K562 (cell line): ENCODE results near the gene MOSPD3. TPM values are rescaled to one million over a fixed set of nuclear protein-coding genes. Genes with fewer than 3 reads are reported as not detected.

Experiments used
- ADNP ChIP-seq: fragments of 200-800 bp; sonication (Bioruptor generic); IDR thresholded peaks from 2 replicates; pipeline ENCODE4 v1.6.1; 2016; ENCODE audit warnings: missing genetic modification characterization, missing compliant biosample characterization
- BCOR ChIP-seq: fragments of 450-650 bp; IDR thresholded peaks from 2 replicates; pipeline ENCODE4 v1.6.1; 2016
- DACH1 ChIP-seq: fragments of 450-650 bp; IDR thresholded peaks from 2 replicates; pipeline ENCODE4 v1.6.1; 2018; ENCODE audit not compliant: partially characterized antibody
- ESRRA ChIP-seq: fragments of 450-650 bp; IDR thresholded peaks from 2 replicates; pipeline ENCODE4 v1.6.1; 2014; ENCODE audit warnings: low read depth, mild to moderate bottlenecking, moderate library complexity, borderline replicate concordance
- FOXK2 ChIP-seq, 2 experiments: fragments of 450-650 bp; IDR thresholded peaks in 1 of 2; conservative IDR thresholded peaks in 1 of 2; 2 replicates each; pipeline ENCODE4 v1.6.1; 2016; ENCODE audit warnings: low read depth in 2 of 2, mild to moderate bottlenecking in 1 of 2
- HDAC1 ChIP-seq, 2 experiments: fragments of 450-650 bp; IDR thresholded peaks; 2 replicates each; pipeline ENCODE4 v1.6.1; 2016 to 2017; ENCODE audit warnings: inconsistent platforms in 1 of 2, mild to moderate bottlenecking in 1 of 2, moderate library complexity in 1 of 2
- HDAC8 ChIP-seq: fragments of 450-650 bp; IDR thresholded peaks from 2 replicates; pipeline ENCODE4 v1.6.1; 2016; ENCODE audit warnings: mild to moderate bottlenecking, missing genetic modification characterization, moderate library complexity, missing compliant biosample characterization
- HNRNPH1 ChIP-seq: fragments of 200-400 bp; formaldehyde crosslinking; optimal IDR thresholded peaks from 2 replicates; pipeline ENCODE3; 2017; ENCODE audit warnings: low read depth, mild to moderate bottlenecking, low read length, moderate library complexity
- KDM1A ChIP-seq, 2 experiments: fragments of 450-650 bp; IDR thresholded peaks; 2 replicates each; pipeline ENCODE4 v1.6.1; 2016; ENCODE audit warnings: mild to moderate bottlenecking in 2 of 2
- LEF1 ChIP-seq: fragments of 450-650 bp; IDR thresholded peaks from 2 replicates; pipeline ENCODE4 v1.6.1; 2016; ENCODE audit warnings: mild to moderate bottlenecking
- MTA1 ChIP-seq: fragments of 450-650 bp; IDR thresholded peaks from 2 replicates; pipeline ENCODE4 v1.6.1; 2017; ENCODE audit warnings: borderline replicate concordance
- NR2C1 ChIP-seq, 2 experiments: fragments of 450-650 bp; IDR thresholded peaks; 2 replicates each; pipeline ENCODE4 v1.6.1; 2017; ENCODE audit warnings: mild to moderate bottlenecking in 2 of 2, antibody characterized with exemption in 1 of 2, inconsistent platforms in 1 of 2, missing compliant biosample characterization in 1 of 2, missing genetic modification characterization in 1 of 2
- PCBP1 ChIP-seq: fragments of 200-400 bp; formaldehyde crosslinking; IDR thresholded peaks from 2 replicates; pipeline ENCODE4 v1.6.1; 2018; ENCODE audit warnings: mild to moderate bottlenecking, low read depth, low read length; ENCODE audit not compliant: poor library complexity, severe bottlenecking
- PHF21A ChIP-seq: fragments of 450-650 bp; IDR thresholded peaks from 2 replicates; pipeline ENCODE4 v1.6.1; 2017; ENCODE audit warnings: low read depth, borderline replicate concordance
- POLR3A ChIP-seq: IDR thresholded peaks from 2 replicates; pipeline ENCODE4 v1.6.1; 2011; ENCODE audit warnings: borderline replicate concordance, mild to moderate bottlenecking, moderate library complexity; ENCODE audit not compliant: insufficient read length, insufficient read depth; ENCODE audit errors: extremely low read depth
- PTBP1 ChIP-seq: fragments of 200-400 bp; formaldehyde crosslinking; IDR thresholded peaks from 2 replicates; pipeline ENCODE4 v1.6.1; 2017; ENCODE audit warnings: low read depth, low read length
- RCOR1 ChIP-seq, 2 experiments: IDR thresholded peaks; 2 replicates each; pipeline ENCODE4 v1.6.1; 2012; ENCODE audit warnings: low read depth in 2 of 2, low read length in 2 of 2, borderline replicate concordance in 1 of 2, improper control_type of control experiment in 1 of 2
- SAP30 ChIP-seq: fragments of 200-600 bp; sonication (generic); IDR thresholded peaks from 2 replicates; pipeline ENCODE4 v1.6.1; 2012; ENCODE audit warnings: borderline replicate concordance, low read depth, mild to moderate bottlenecking, moderate library complexity, low read length, control low read depth, inconsistent platforms; ENCODE audit not compliant: insufficient read depth, poor library complexity, severe bottlenecking
- SIN3A ChIP-seq, 2 experiments: fragments of 150-350 bp in 1 of 2; IDR thresholded peaks; 2 replicates each; pipeline ENCODE4 v1.6.1; 2011 to 2016; ENCODE audit warnings: borderline replicate concordance in 2 of 2, low read depth in 2 of 2, low read length in 2 of 2, mild to moderate bottlenecking in 2 of 2, moderate library complexity in 2 of 2; ENCODE audit not compliant: control insufficient read depth in 1 of 2
- SLC30A9 ChIP-seq: fragments of 250-450 bp; sonication (Bioruptor Pico); IDR thresholded peaks from 2 replicates; pipeline ENCODE4 v1.8.0; 2022; ENCODE audit warnings: mild to moderate bottlenecking, moderate library complexity
- SMARCA5 ChIP-seq: fragments of 450-650 bp; IDR thresholded peaks from 2 replicates; pipeline ENCODE4 v1.6.1; 2016
- SMARCE1 ChIP-seq: fragments of 450-650 bp; IDR thresholded peaks from 2 replicates; pipeline ENCODE4 v1.7.1; 2016; ENCODE audit warnings: mild to moderate bottlenecking
- ZC3H8 ChIP-seq: fragments of 450-650 bp; IDR thresholded peaks from 2 replicates; pipeline ENCODE4 v1.6.1; 2017
- ZNF24 ChIP-seq: fragments of 450-650 bp; IDR thresholded peaks from 2 replicates; pipeline ENCODE4 v1.6.1; 2016
- ZNF436 ChIP-seq: fragments of 250-450, 450-650 bp; sonication (Bioruptor Pico); formaldehyde crosslinking; IDR thresholded peaks from 2 replicates; pipeline ENCODE4 v1.7.0; 2020; ENCODE audit warnings: mild to moderate bottlenecking
- ZNF785 ChIP-seq: fragments of 250-450 bp; sonication (Bioruptor Pico); IDR thresholded peaks from 2 replicates; pipeline ENCODE4 v1.4.0; 2020; ENCODE audit warnings: mild to moderate bottlenecking
- polyA plus RNA-seq, 8 experiments: library from polyadenylated mRNA; depleted of rRNA in 4 of 8; stranded (reverse) in 5 of 8; unstranded in 3 of 8; fragments of >200 nt; fragmentation: Nextera tagmentation in 2 of 8; fragmentation: Illumina TruSeq in 1 of 8; extraction: Ambion mirVana in 2 of 8; extraction: Trizol in 1 of 8; gene quantifications; 2 replicates each; pipeline versions ENCODE4 v1.2.1 to v1.2.3, GENCODE V29; 2011 to 2014; ENCODE audit warnings: inconsistent platforms in 1 of 8, missing spikeins in 1 of 8
- total RNA-seq, 7 experiments: library from RNA; depleted of rRNA in 6 of 7; stranded (reverse); fragments of >200 nt in 6 of 7; fragmentation: Illumina TruSeq in 2 of 7; extraction: Trizol in 2 of 7; gene quantifications; 2 replicates each; pipeline versions ENCODE4 v1.2.1 to v1.2.3, GENCODE V29; 2011 to 2021; ENCODE audit warnings: low replicate concordance in 1 of 7
- TF ChIP-seq, protein P1 (sequence below): fragments of 450-650 bp; formaldehyde crosslinking; conservative IDR thresholded peaks from 2 replicates; pipeline ENCODE4 v1.4.0; 2022; ENCODE audit warnings: mild to moderate bottlenecking, missing genetic modification characterization
- TF ChIP-seq, protein P2 (sequence below): fragments of 450-650 bp; IDR thresholded peaks from 2 replicates; pipeline ENCODE4 v1.6.1; 2016; ENCODE audit warnings: borderline replicate concordance

The MOSPD3 gene
- total and polyA plus RNA-seq, 9 of the 15 experiments (the other 6 are each of a cell fraction or from before 2014, with no cell fraction given) = 1.4 to 32.1 (median 7.3) TPM

DNA sequence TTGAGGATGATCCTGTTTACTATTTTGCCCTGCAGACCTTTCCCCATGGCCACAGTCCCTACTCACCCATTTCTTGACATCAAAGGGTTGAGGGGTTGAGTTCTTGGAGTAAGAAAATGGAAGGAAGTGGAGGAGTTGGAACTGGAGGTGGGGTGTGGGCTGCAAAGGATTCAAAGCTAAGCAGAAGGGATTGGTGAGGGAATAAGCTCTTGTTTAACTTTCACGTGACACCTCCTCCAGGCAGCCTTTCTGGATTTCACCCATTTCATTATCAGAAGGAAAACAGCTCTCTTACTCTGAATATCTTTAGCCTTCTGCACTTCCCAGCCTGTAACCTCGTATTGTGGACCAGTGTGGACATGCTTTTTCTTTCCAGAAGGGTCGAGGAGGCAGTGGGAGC is 13.7 kb downstream of the MOSPD3 start (continued):
- TF ChIP-seq, protein P1, sequence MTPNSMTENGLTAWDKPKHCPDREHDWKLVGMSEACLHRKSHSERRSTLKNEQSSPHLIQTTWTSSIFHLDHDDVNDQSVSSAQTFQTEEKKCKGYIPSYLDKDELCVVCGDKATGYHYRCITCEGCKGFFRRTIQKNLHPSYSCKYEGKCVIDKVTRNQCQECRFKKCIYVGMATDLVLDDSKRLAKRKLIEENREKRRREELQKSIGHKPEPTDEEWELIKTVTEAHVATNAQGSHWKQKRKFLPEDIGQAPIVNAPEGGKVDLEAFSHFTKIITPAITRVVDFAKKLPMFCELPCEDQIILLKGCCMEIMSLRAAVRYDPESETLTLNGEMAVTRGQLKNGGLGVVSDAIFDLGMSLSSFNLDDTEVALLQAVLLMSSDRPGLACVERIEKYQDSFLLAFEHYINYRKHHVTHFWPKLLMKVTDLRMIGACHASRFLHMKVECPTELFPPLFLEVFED = 0 out of 2 replicates have a peak, but pooled peaks have one; percentile 8
- TF ChIP-seq SLC30A9 (CRISPR knock-in tag) (no peak), ZNF436 (peak; percentile 95), PCBP1 (no peak), FOXK2 (conservative IDR thresholded peaks at IDR 0.05 in 1 of 2, IDR thresholded peaks at IDR 0.05 in 1 of 2; ENCODE audit: low read depth in 2 of 2) (0 out of 4 replicates have a peak, but pooled peaks of 1 of the 2 experiments have one; percentile 12), POLR3A (no peak), NR2C1 (IDR thresholded peaks at IDR 0.05) (no peak), NR2C1 (tag; IDR thresholded peaks at IDR 0.05) (no peak), ADNP (peak; percentile 63; the same call in 1 of the 2 replicates), ZNF785 (CRISPR knock-in tag) (no peak), ZNF24 (0 out of 2 replicates have a peak, but pooled peaks have one; percentile 12), SIN3A (IDR thresholded peaks at IDR 0.05; ENCODE audit: borderline replicate concordance in 2 of 2, control insufficient read depth in 1 of 2, low read depth in 2 of 2, low read length in 2 of 2) (peak in 1 of 2 experiments; percentile 63; a peak in 1 of 4 replicates), PHF21A (0 out of 2 replicates have a peak, but pooled peaks have one; percentile 42), BCOR (peak; percentile 98), SMARCA5 (peak; percentile 99), SAP30 (no peak), HNRNPH1 (no peak), PTBP1 (peak; percentile 92), HDAC1 (IDR thresholded peaks at IDR 0.05) (peak; percentile 15 to 47; a peak in 2 of 4 replicates), RCOR1 (IDR thresholded peaks at IDR 0.05; ENCODE audit: borderline replicate concordance in 1 of 2, low read depth in 2 of 2, low read length in 2 of 2) (peak; percentile 26 to 66), KDM1A (IDR thresholded peaks at IDR 0.05) (peak; percentile 90 to 95), ESRRA (0 out of 2 replicates have a peak, but pooled peaks have one; percentile 11), DACH1 (peak; percentile 46), SMARCE1 (no peak), MTA1 (0 out of 2 replicates have a peak, but pooled peaks have one; percentile 44), HDAC8 (tag) (no peak), ZC3H8 (peak; percentile 22; the same call in 1 of the 2 replicates), LEF1 (peak; percentile 31)
- TF ChIP-seq, protein P2, sequence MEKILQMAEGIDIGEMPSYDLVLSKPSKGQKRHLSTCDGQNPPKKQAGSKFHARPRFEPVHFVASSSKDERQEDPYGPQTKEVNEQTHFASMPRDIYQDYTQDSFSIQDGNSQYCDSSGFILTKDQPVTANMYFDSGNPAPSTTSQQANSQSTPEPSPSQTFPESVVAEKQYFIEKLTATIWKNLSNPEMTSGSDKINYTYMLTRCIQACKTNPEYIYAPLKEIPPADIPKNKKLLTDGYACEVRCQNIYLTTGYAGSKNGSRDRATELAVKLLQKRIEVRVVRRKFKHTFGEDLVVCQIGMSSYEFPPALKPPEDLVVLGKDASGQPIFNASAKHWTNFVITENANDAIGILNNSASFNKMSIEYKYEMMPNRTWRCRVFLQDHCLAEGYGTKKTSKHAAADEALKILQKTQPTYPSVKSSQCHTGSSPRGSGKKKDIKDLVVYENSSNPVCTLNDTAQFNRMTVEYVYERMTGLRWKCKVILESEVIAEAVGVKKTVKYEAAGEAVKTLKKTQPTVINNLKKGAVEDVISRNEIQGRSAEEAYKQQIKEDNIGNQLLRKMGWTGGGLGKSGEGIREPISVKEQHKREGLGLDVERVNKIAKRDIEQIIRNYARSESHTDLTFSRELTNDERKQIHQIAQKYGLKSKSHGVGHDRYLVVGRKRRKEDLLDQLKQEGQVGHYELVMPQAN = 0 out of 2 replicates have a peak, but pooled peaks have one; percentile 19
